Measurements from ENCODE around the gene SUN2.

The SUN2 gene

GRCh38 chr22:38716826-38717225 lies 39.0 kb downstream of the SUN2 start:
- Histone ChIP-seq H3K9me3 (no peaks in the 10 kb centered on the region), H3K4me1 (no peaks in the 10 kb centered on the region), H3K4me3 (no peak overlapping the region), H3K27me3 (ENCODE audit: low read depth) (no peaks in the 10 kb centered on the region), H3K36me3 (replicated peaks) (peaks cover 54% of the 10 kb centered on the region)
- in situ Hi-C loops (cut with MboI; ENCODE audit: low sequenced_read_pairs) = no loop called here
- no peak for DNase-seq (ENCODE audit: low spot score in 2 of 2)

GRCh38 chr22:38716271-38716670 lies 39.5 kb downstream of the SUN2 start:
- in situ Hi-C loops (cut with MboI; ENCODE audit: low sequenced_read_pairs) = no loop called here
- Histone ChIP-seq H3K9me3 (no peaks in the 10 kb centered on the region), H3K27me3 (ENCODE audit: low read depth) (no peaks in the 10 kb centered on the region), H3K4me3 (no peak overlapping the region), H3K4me1 (no peaks in the 10 kb centered on the region), H3K36me3 (replicated peaks) (peaks cover 53% of the 10 kb centered on the region)
- DNase-seq (ENCODE audit: low spot score in 2 of 2) = no peak

- no peak overlapping the region for H3K4me3 ChIP-seq
- H3K9me3 ChIP-seq = no peaks in the 10 kb centered on the region
- H3K36me3 ChIP-seq (replicated peaks) = peaks cover 52% of the 10 kb centered on the region
- DNase-seq (ENCODE audit: low spot score in 2 of 2) = no peak
- in situ Hi-C loops (cut with MboI; ENCODE audit: low sequenced_read_pairs) = no loop called here
- H3K4me1 ChIP-seq = no peaks in the 10 kb centered on the region
- no peaks in the 10 kb centered on the region for H3K27me3 ChIP-seq (ENCODE audit: low read depth)
These were observed 39.9 kb downstream of the SUN2 start for GRCh38 chr22:38715852-38716251.

- Histone ChIP-seq H3K4me1 (no peaks in the 10 kb centered on the region), H3K36me3 (replicated peaks) (peaks cover 53% of the 10 kb centered on the region), H3K9me3 (no peaks in the 10 kb centered on the region), H3K27me3 (ENCODE audit: low read depth) (no peaks in the 10 kb centered on the region), H3K4me3 (no peak overlapping the region)
- DNase-seq (ENCODE audit: low spot score in 2 of 2) = peak in 1 of 2 experiments; percentile 3
- in situ Hi-C loops (cut with MboI; ENCODE audit: low sequenced_read_pairs) = no loop called here
These were observed 40.5 kb downstream of the SUN2 start for GRCh38 chr22:38715176-38715764.

- Histone ChIP-seq H3K36me3 (replicated peaks) (peaks cover 60% of the 10 kb centered on the region), H3K4me3 (no peak overlapping the region), H3K9me3 (no peaks in the 10 kb centered on the region), H3K27me3 (ENCODE audit: low read depth) (no peaks in the 10 kb centered on the region), H3K4me1 (no peaks in the 10 kb centered on the region)
- DNase-seq (ENCODE audit: low spot score in 2 of 2) = peak in 1 of 2 experiments; percentile 7
- in situ Hi-C loops (cut with MboI; ENCODE audit: low sequenced_read_pairs) = no loop called here
These were observed 41.9 kb downstream of the SUN2 start for GRCh38 chr22:38713921-38714320.

GRCh38 chr22:38712486-38713207 lies 43.2 kb downstream of the SUN2 start:
- Histone ChIP-seq H3K9me3 (no peaks in the 10 kb centered on the region), H3K36me3 (replicated peaks) (peaks cover 55% of the 10 kb centered on the region), H3K4me3 (no peak overlapping the region), H3K4me1 (peaks cover 2% of the 10 kb centered on the region; the same call in 1 of the 2 replicates), H3K27me3 (ENCODE audit: low read depth) (no peaks in the 10 kb centered on the region)
- in situ Hi-C loops (cut with MboI; ENCODE audit: low sequenced_read_pairs) = no loop called here
- DNase-seq (ENCODE audit: low spot score in 2 of 2) = no peak

- no peak for DNase-seq (ENCODE audit: low spot score in 2 of 2)
- no peaks in the 10 kb centered on the region for H3K9me3 ChIP-seq
- no peaks in the 10 kb centered on the region for H3K27me3 ChIP-seq (ENCODE audit: low read depth)
- in situ Hi-C loops (cut with MboI; ENCODE audit: low sequenced_read_pairs) = no loop called here
- H3K4me3 ChIP-seq = no peak overlapping the region
- H3K36me3 ChIP-seq (replicated peaks) = peaks cover 40% of the 10 kb centered on the region
- peaks cover 9% of the 10 kb centered on the region for H3K4me1 ChIP-seq
These were observed 44.9 kb downstream of the SUN2 start for GRCh38 chr22:38710866-38711265.

GRCh38 chr22:38710351-38710750 lies 45.4 kb downstream of the SUN2 start:
- Histone ChIP-seq H3K36me3 (replicated peaks) (peaks cover 40% of the 10 kb centered on the region), H3K27me3 (ENCODE audit: low read depth) (no peaks in the 10 kb centered on the region), H3K4me3 (no peak overlapping the region), H3K4me1 (peaks cover 9% of the 10 kb centered on the region), H3K9me3 (no peaks in the 10 kb centered on the region)
- in situ Hi-C loops (cut with MboI; ENCODE audit: low sequenced_read_pairs) = no loop called here
- no peak for DNase-seq (ENCODE audit: low spot score in 2 of 2)

- DNase-seq (ENCODE audit: low spot score in 2 of 2) = no peak
- Histone ChIP-seq H3K27me3 (ENCODE audit: low read depth) (no peaks in the 10 kb centered on the region), H3K9me3 (no peaks in the 10 kb centered on the region), H3K4me1 (peaks cover 17% of the 10 kb centered on the region), H3K4me3 (no peak overlapping the region), H3K36me3 (replicated peaks) (peaks cover 38% of the 10 kb centered on the region)
- in situ Hi-C loops (cut with MboI; ENCODE audit: low sequenced_read_pairs) = no loop called here
These were observed 46.5 kb downstream of the SUN2 start for GRCh38 chr22:38709306-38709705.

- H3K4me1 ChIP-seq = peaks cover 26% of the 10 kb centered on the region
- H3K36me3 ChIP-seq (replicated peaks) = peaks cover 38% of the 10 kb centered on the region
- 0 out of 2 replicates have a peak overlapping the region, but pooled peaks have one; percentile 88 for H3K4me3 ChIP-seq
- DNase-seq (ENCODE audit: low spot score in 2 of 2) = no peak
- in situ Hi-C loops (cut with MboI; ENCODE audit: low sequenced_read_pairs) = no loop called here
- no peaks in the 10 kb centered on the region for H3K9me3 ChIP-seq
- no peaks in the 10 kb centered on the region for H3K27me3 ChIP-seq (ENCODE audit: low read depth)
These were observed 47.8 kb downstream of the SUN2 start for GRCh38 chr22:38707984-38708383.

- peaks cover 30% of the 10 kb centered on the region for H3K4me1 ChIP-seq
- no peaks in the 10 kb centered on the region for H3K27me3 ChIP-seq (ENCODE audit: low read depth)
- H3K4me3 ChIP-seq = peak overlapping the region; percentile 88
- DNase-seq (ENCODE audit: low spot score in 2 of 2) = no peak
- in situ Hi-C loops (cut with MboI; ENCODE audit: low sequenced_read_pairs) = no loop called here
- H3K9me3 ChIP-seq = no peaks in the 10 kb centered on the region
- H3K36me3 ChIP-seq (replicated peaks) = peaks cover 32% of the 10 kb centered on the region
These were observed 48.5 kb downstream of the SUN2 start for GRCh38 chr22:38707346-38707745.

- H3K27me3 ChIP-seq (ENCODE audit: low read depth) = no peaks in the 10 kb centered on the region
- H3K4me3 ChIP-seq = peak overlapping the region; percentile 88
- H3K9me3 ChIP-seq = no peaks in the 10 kb centered on the region
- no peak for DNase-seq (ENCODE audit: low spot score in 2 of 2)
- in situ Hi-C loops (cut with MboI; ENCODE audit: low sequenced_read_pairs) = no loop called here
- H3K36me3 ChIP-seq (replicated peaks) = peaks cover 30% of the 10 kb centered on the region
- H3K4me1 ChIP-seq = peaks cover 32% of the 10 kb centered on the region
These were observed 49.0 kb downstream of the SUN2 start for GRCh38 chr22:38706901-38707195.

GRCh38 chr22:38706101-38706900 lies 49.5 kb downstream of the SUN2 start:
- Histone ChIP-seq H3K4me1 (peaks cover 36% of the 10 kb centered on the region), H3K9me3 (no peaks in the 10 kb centered on the region), H3K36me3 (replicated peaks) (peaks cover 28% of the 10 kb centered on the region), H3K4me3 (peak overlapping the region; percentile 88), H3K27me3 (ENCODE audit: low read depth) (no peaks in the 10 kb centered on the region)
- in situ Hi-C loops (cut with MboI; ENCODE audit: low sequenced_read_pairs) = no loop called here
- DNase-seq (ENCODE audit: low spot score in 2 of 2) = peak in 1 of 2 experiments; percentile 36

All from HAP-1 (cell line).